Liver (tissue), 9 donors: ENCODE data around the gene KLLN. TPM values are rescaled to one million over a fixed set of nuclear protein-coding genes. Genes with fewer than 3 reads are reported as not detected.

Source experiments
- DNase-seq: peaks from one replicate; pipeline ENCODE4 v3.0.0-alpha.2; 2017; ENCODE audit warnings: low spot score
- H3K27ac ChIP-seq, 2 donors: one replicate each; pipeline ENCODE4 v1.7.0; 2013; ENCODE audit warnings: inconsistent platforms in 2 of 2, low read length in 2 of 2, control low read depth in 1 of 2, low read depth in 1 of 2, mild to moderate bottlenecking in 1 of 2
- H3K27me3 ChIP-seq, 4 donors: one replicate each; pipeline versions ENCODE4 v1.6.1 to v1.7.0; 2013; ENCODE audit warnings: low read length in 3 of 4, inconsistent platforms in 1 of 4, mild to moderate bottlenecking in 1 of 4, moderate library complexity in 1 of 4; ENCODE audit not compliant: control insufficient read depth in 4 of 4, insufficient read depth in 4 of 4
- H3K36me3 ChIP-seq, 4 donors: one replicate each; pipeline versions ENCODE4 v1.6.1 to v1.7.0; 2013; ENCODE audit warnings: low read length in 3 of 4, mild to moderate bottlenecking in 3 of 4, low read depth in 1 of 4, moderate library complexity in 1 of 4; ENCODE audit not compliant: control insufficient read depth in 4 of 4, insufficient read depth in 3 of 4
- H3K4me1 ChIP-seq, 4 donors: one replicate each; pipeline versions ENCODE4 v1.6.1 to v1.7.0; 2013; ENCODE audit warnings: low read length in 3 of 4, mild to moderate bottlenecking in 3 of 4, moderate library complexity in 1 of 4; ENCODE audit not compliant: control insufficient read depth in 4 of 4, insufficient read depth in 4 of 4
- H3K4me3 ChIP-seq, 3 donors: one replicate each; pipeline versions ENCODE4 v1.6.1 to v1.7.0; 2013; ENCODE audit warnings: low read length in 3 of 3, control low read depth in 1 of 3, low read depth in 1 of 3, mild to moderate bottlenecking in 1 of 3
- H3K9ac ChIP-seq, 2 donors: one replicate each; pipeline ENCODE4 v1.7.0; 2013; ENCODE audit warnings: low read length in 2 of 2, mild to moderate bottlenecking in 2 of 2, moderate library complexity in 2 of 2, control low read depth in 1 of 2, low read depth in 1 of 2
- H3K9me3 ChIP-seq, 4 donors: one replicate each; pipeline versions ENCODE4 v1.6.1 to v1.7.0; 2013; ENCODE audit warnings: low read length in 3 of 4; ENCODE audit not compliant: control insufficient read depth in 4 of 4
- ATF3 ChIP-seq: IDR thresholded peaks from 2 replicates; pipeline ENCODE4 v1.6.1; 2016; ENCODE audit warnings: antibody characterized with exemption
- CTCF ChIP-seq: fragments of 150-350 bp; IDR thresholded peaks from 2 replicates; pipeline ENCODE4 v1.5.1; 2017; ENCODE audit warnings: improper control_type of control experiment, low read depth, low read length; ENCODE audit not compliant: missing input control
- EGR1 ChIP-seq, 2 donors: IDR thresholded peaks; 2 replicates each; pipeline ENCODE4 v1.6.1; 2016 to 2018; ENCODE audit warnings: antibody characterized with exemption in 2 of 2, low read depth in 2 of 2
- FOXA1 ChIP-seq: IDR thresholded peaks from 2 replicates; pipeline ENCODE4 v1.6.1; 2016; ENCODE audit warnings: antibody characterized with exemption
- FOXA2 ChIP-seq: IDR thresholded peaks from 2 replicates; pipeline ENCODE4 v1.6.1; 2016; ENCODE audit warnings: antibody characterized with exemption
- GABPA ChIP-seq, 2 donors: IDR thresholded peaks in 1 of 2; conservative IDR thresholded peaks in 1 of 2; 2 replicates each; pipeline ENCODE4 v1.6.1; 2016; ENCODE audit warnings: antibody characterized with exemption in 2 of 2, mild to moderate bottlenecking in 1 of 2, moderate library complexity in 1 of 2
- HNF4A ChIP-seq, 2 donors: conservative IDR thresholded peaks; 2 replicates each; pipeline ENCODE4 v1.6.1; 2016; ENCODE audit warnings: antibody characterized with exemption in 2 of 2, mild to moderate bottlenecking in 2 of 2
- HNF4G ChIP-seq: IDR thresholded peaks from 2 replicates; pipeline ENCODE4 v1.6.1; 2016; ENCODE audit warnings: antibody characterized with exemption
- JUND ChIP-seq, 2 donors: IDR thresholded peaks; 2 replicates each; pipeline ENCODE4 v1.6.1; 2016; ENCODE audit warnings: antibody characterized with exemption in 2 of 2
- MAX ChIP-seq: IDR thresholded peaks from 2 replicates; pipeline ENCODE4 v1.6.1; 2016; ENCODE audit warnings: antibody characterized with exemption
- NR2F2 ChIP-seq: IDR thresholded peaks from 2 replicates; pipeline ENCODE4 v1.6.1; 2016; ENCODE audit warnings: antibody characterized with exemption
- RAD21 ChIP-seq, 2 donors: IDR thresholded peaks; 2 replicates each; pipeline ENCODE4 v1.6.1; 2016; ENCODE audit warnings: antibody characterized with exemption in 2 of 2, mild to moderate bottlenecking in 2 of 2
- REST ChIP-seq: IDR thresholded peaks from 2 replicates; pipeline ENCODE4 v1.6.1; 2016; ENCODE audit warnings: antibody characterized with exemption, mild to moderate bottlenecking
- RXRA ChIP-seq, 2 donors: IDR thresholded peaks; 2 replicates each; pipeline ENCODE4 v1.6.1; 2017 to 2018; ENCODE audit warnings: antibody characterized with exemption in 2 of 2, mild to moderate bottlenecking in 1 of 2
- SP1 ChIP-seq: IDR thresholded peaks from 2 replicates; pipeline ENCODE4 v1.6.1; 2018; ENCODE audit warnings: antibody characterized with exemption, mild to moderate bottlenecking
- TAF1 ChIP-seq: conservative IDR thresholded peaks from 2 replicates; pipeline ENCODE4 v1.6.1; 2016; ENCODE audit warnings: antibody characterized with exemption, mild to moderate bottlenecking
- YY1 ChIP-seq: IDR thresholded peaks from 2 replicates; pipeline ENCODE4 v1.6.1; 2016; ENCODE audit warnings: antibody characterized with exemption, mild to moderate bottlenecking
- ZBTB33 ChIP-seq: IDR thresholded peaks from 2 replicates; pipeline ENCODE4 v1.6.1; 2016; ENCODE audit warnings: antibody characterized with exemption
- WGBS: extraction: QIAGEN DNeasy Blood & Tissue Kit; methylation state at CpG from one replicate; pipeline ENCODE4 v1.1.7; 2013; 5-methylcytosine and 5-hydroxymethylcytosine counted together
- polyA plus RNA-seq, 2 donors: library from polyadenylated mRNA; stranded (reverse) in 1 of 2; unstranded in 1 of 2; fragments of 200-250 nt in 1 of 2; fragments of >200 nt in 1 of 2; fragmentation: Nextera tagmentation in 1 of 2; extraction: Ambion mirVana in 1 of 2; gene quantifications; one replicate each; pipeline versions ENCODE4 v1.2.1 to v1.2.3, GENCODE V29; 2013 to 2015
- total RNA-seq, 2 donors: library from RNA; depleted of rRNA; stranded (reverse); fragments of >200 nt; gene quantifications; one replicate each; pipeline ENCODE4 v1.2.3, GENCODE V29; 2014
- donor health status: healthy.
- donor health status: healthy.
- donor health status: healthy.
- donor health status: healthy.
- donor health status: healthy.

KLLN gene
- total and polyA plus RNA-seq, 4 donors: 0.17 to 0.42 (median 0.24) TPM

GRCh38 chr10:87886635-87887034, 23.3 kb upstream of the KLLN start:
- no peak for DNase-seq
- no peak overlapping the region for H3K27ac ChIP-seq
- TF ChIP-seq JUND (IDR thresholded peaks at IDR 0.05) (no peak), GABPA (IDR thresholded peaks at IDR 0.05 in 1 of 2, conservative IDR thresholded peaks at IDR 0.05 in 1 of 2) (no peak), CTCF (no peak), NR2F2 (no peak), RXRA (IDR thresholded peaks at IDR 0.05) (no peak), FOXA2 (no peak), ATF3 (no peak), TAF1 (no peak), EGR1 (IDR thresholded peaks at IDR 0.05; ENCODE audit: low read depth in 2 of 2) (no peak), FOXA1 (no peak), REST (no peak), MAX (no peak), ZBTB33 (no peak), HNF4G (no peak), YY1 (no peak), HNF4A (conservative IDR thresholded peaks at IDR 0.05) (no peak), SP1 (no peak), RAD21 (IDR thresholded peaks at IDR 0.05) (no peak)
- peaks cover 0 to 14% (median 6%) of the 10 kb centered on the region in 4 donors for H3K36me3 ChIP-seq
- peaks cover 0 to 4% (median 0%) of the 10 kb centered on the region in 4 donors for H3K9me3 ChIP-seq
- no peak overlapping the region for H3K4me3 ChIP-seq
- no peak overlapping the region for H3K9ac ChIP-seq
- no peaks in the 10 kb centered on the region for H3K4me1 ChIP-seq
- H3K27me3 ChIP-seq: no peaks in the 10 kb centered on the region
- WGBS: 94% methylated on average over 2 of the region's 2 CpGs
